Neural cell (in vitro differentiated cells): ENCODE measurements around the gene RHBDF2. TPM values are rescaled to one million over a fixed set of nuclear protein-coding genes. Genes with fewer than 3 reads are reported as not detected.

Experiments
- H2AFZ ChIP-seq: fragments of 200-600, 300-800 bp; sonication (generic), shearing (Covaris generic); 2 replicates; pipeline ENCODE4 v1.6.0; 2014; ENCODE audit warnings: low read depth, mild to moderate bottlenecking, antibody characterized with exemption, low read length, moderate library complexity
- H3F3A ChIP-seq: fragments of 200-600 bp; shearing (Covaris generic); 2 replicates; pipeline ENCODE4 v1.6.1; 2016; ENCODE audit warnings: mild to moderate bottlenecking, moderate library complexity, mixed read lengths, antibody characterized with exemption, low read length; ENCODE audit not compliant: insufficient read depth, poor library complexity, severe bottlenecking
- H3K27ac ChIP-seq: fragments of 200-600, 300-800 bp; sonication (generic), shearing (Covaris generic); 2 replicates; pipeline ENCODE4 v1.5.1; 2014; ENCODE audit warnings: mild to moderate bottlenecking, low read length, moderate library complexity
- H3K27me3 ChIP-seq: fragments of 300-800, 200-600 bp; sonication (generic), shearing (Covaris generic); 2 replicates; pipeline ENCODE4 v1.6.0; 2014; ENCODE audit warnings: mild to moderate bottlenecking, low read depth, low read length, moderate library complexity; ENCODE audit not compliant: insufficient read depth
- H3K36me3 ChIP-seq: fragments of 300-800, 200-600 bp; sonication (generic), shearing (Covaris generic); 2 replicates; pipeline ENCODE4 v1.5.1; 2014; ENCODE audit warnings: mild to moderate bottlenecking, antibody characterized with exemption, low read length, moderate library complexity; ENCODE audit not compliant: insufficient read depth
- H3K4me2 ChIP-seq: fragments of 300-800, 200-600 bp; sonication (generic), shearing (Covaris generic); 2 replicates; pipeline ENCODE4 v1.6.0; 2014; ENCODE audit warnings: mild to moderate bottlenecking, low read length
- H3K4me3 ChIP-seq: fragments of 300-800, 200-600 bp; sonication (generic), shearing (Covaris generic); 2 replicates; pipeline ENCODE4 v1.5.1; 2014; ENCODE audit warnings: mild to moderate bottlenecking, low read length, moderate library complexity
- H3K79me2 ChIP-seq: fragments of 200-600 bp; shearing (Covaris generic); replicated peaks from 2 replicates; pipeline ENCODE4 v1.6.0; 2014; ENCODE audit warnings: mild to moderate bottlenecking, low read length, moderate library complexity; ENCODE audit not compliant: insufficient read depth
- H3K9ac ChIP-seq: fragments of 300-800, 200-600 bp; sonication (generic), shearing (Covaris generic); 2 replicates; pipeline ENCODE4 v1.6.1; 2016; ENCODE audit warnings: mild to moderate bottlenecking, low read length, mixed read lengths
- H3K9me2 ChIP-seq: fragments of 200-600 bp; shearing (Covaris generic); 2 replicates; pipeline ENCODE4 v1.6.1; 2016; ENCODE audit warnings: mild to moderate bottlenecking, low read length, mixed read lengths; ENCODE audit not compliant: insufficient read depth
- H3K9me3 ChIP-seq: fragments of 200-600, 300-800 bp; sonication (generic), shearing (Covaris generic); 2 replicates; pipeline ENCODE4 v1.6.1; 2016; ENCODE audit warnings: mild to moderate bottlenecking, mixed run types, low read length, moderate library complexity, mixed read lengths
- H4K20me1 ChIP-seq: fragments of 200-600 bp; shearing (Covaris generic); 2 replicates; pipeline ENCODE4 v1.6.1; 2016; ENCODE audit warnings: mild to moderate bottlenecking, mixed run types; ENCODE audit not compliant: insufficient read depth
- CTCF ChIP-seq: fragments of 450-650 bp; IDR thresholded peaks from 2 replicates; pipeline ENCODE4 v1.5.1; 2014; ENCODE audit warnings: antibody characterized with exemption, mild to moderate bottlenecking, moderate library complexity; ENCODE audit not compliant: poor library complexity, severe bottlenecking
- EP300 ChIP-seq: fragments of 450-650 bp; conservative IDR thresholded peaks from 2 replicates; pipeline ENCODE4 v1.6.1; 2014; ENCODE audit warnings: antibody characterized with exemption, mild to moderate bottlenecking, moderate library complexity; ENCODE audit not compliant: poor library complexity, severe bottlenecking
- EZH2 ChIP-seq: fragments of 200-600, 300-800 bp; shearing (Covaris generic), sonication (generic); IDR thresholded peaks from 2 replicates; pipeline ENCODE4 v1.6.1; 2014; ENCODE audit warnings: antibody characterized with exemption, low read length, borderline replicate concordance, mild to moderate bottlenecking; ENCODE audit not compliant: insufficient read depth, poor library complexity, severe bottlenecking
- MXI1 ChIP-seq: fragments of 450-650 bp; conservative IDR thresholded peaks from 2 replicates; pipeline ENCODE4 v1.6.1; 2014; ENCODE audit warnings: antibody characterized with exemption, mild to moderate bottlenecking; ENCODE audit not compliant: poor library complexity, severe bottlenecking
- POLR2AphosphoS5 ChIP-seq: IDR thresholded peaks from 2 replicates; pipeline ENCODE4 v1.6.1; 2012
- RAD21 ChIP-seq: fragments of 450-650 bp; conservative IDR thresholded peaks from 2 replicates; pipeline ENCODE4 v1.6.1; 2014; ENCODE audit warnings: antibody characterized with exemption, mild to moderate bottlenecking, moderate library complexity
- REST ChIP-seq: IDR thresholded peaks from 2 replicates; pipeline ENCODE4 v1.6.1; 2012; ENCODE audit warnings: borderline replicate concordance
- SMC3 ChIP-seq: fragments of 450-650 bp; conservative IDR thresholded peaks from 2 replicates; pipeline ENCODE4 v1.6.1; 2014; ENCODE audit warnings: antibody characterized with exemption, mild to moderate bottlenecking, moderate library complexity; ENCODE audit not compliant: poor library complexity
- polyA plus RNA-seq: library from polyadenylated mRNA; depleted of rRNA; stranded (reverse); fragments of >200 nt; gene quantifications from 2 replicates; pipeline ENCODE4 v1.2.3, GENCODE V29; 2014

The RHBDF2 gene
- polyA plus RNA-seq, 1 donor from 2014 or later, result not detected

- H3F3A ChIP-seq, result no peaks in the 10 kb centered on the region
Measured at GRCh38 chr17:76490112-76490710, 11.0 kb downstream of the RHBDF2 start.

GRCh38 chr17:76487451-76488192, 13.6 kb downstream of the RHBDF2 start:
- no peak overlapping the region for H3K9ac ChIP-seq
- H3K27ac ChIP-seq, result no peak overlapping the region

More at GRCh38 chr17:76490112-76490710, 11.0 kb downstream of the RHBDF2 start:
- no peak overlapping the region for H3K4me3 ChIP-seq
- H3K27ac ChIP-seq, result no peak overlapping the region
- no peak overlapping the region for H3K9ac ChIP-seq
- no peaks in the 10 kb centered on the region for H3K36me3 ChIP-seq
- no peaks in the 10 kb centered on the region for H3K9me2 ChIP-seq
- H3K27me3 ChIP-seq, result no peaks in the 10 kb centered on the region
- no peak for TF ChIP-seq SMC3
- TF ChIP-seq RAD21, result no peak
- TF ChIP-seq EP300, result no peak
- TF ChIP-seq POLR2AphosphoS5, result no peak
- TF ChIP-seq MXI1, result no peak
- no peak for TF ChIP-seq REST
- no peaks in the 10 kb centered on the region for H3K9me3 ChIP-seq
- no peaks in the 10 kb centered on the region for H3K79me2 ChIP-seq
- no peak overlapping the region for H2AFZ ChIP-seq
- H3K4me2 ChIP-seq, result no peak overlapping the region
- H4K20me1 ChIP-seq, result no peaks in the 10 kb centered on the region

More at GRCh38 chr17:76487451-76488192, 13.6 kb downstream of the RHBDF2 start:
- Histone ChIP-seq H3K27me3 (no peaks in the 10 kb centered on the region), H4K20me1 (no peaks in the 10 kb centered on the region), H3K9me3 (no peaks in the 10 kb centered on the region), H3F3A (no peaks in the 10 kb centered on the region), H3K4me2 (no peak overlapping the region), H2AFZ (no peak overlapping the region), H3K79me2 (no peaks in the 10 kb centered on the region), H3K36me3 (no peaks in the 10 kb centered on the region), H3K4me3 (no peak overlapping the region), H3K9me2 (no peaks in the 10 kb centered on the region)
- TF ChIP-seq EZH2 (no peak), REST (no peak), CTCF (no peak)
